Measurements from ENCODE around the gene GGACT.

The GGACT gene

GRCh38 chr13:100513171-100513570 lies 75.4 kb downstream of the GGACT start:
- no peak for DNase-seq (ENCODE audit: low spot score)

- DNase-seq (ENCODE audit: low spot score) = no peak
These were observed 76.2 kb downstream of the GGACT start for GRCh38 chr13:100512422-100512821.

- DNase-seq (ENCODE audit: low spot score) = no peak
These were observed 77.1 kb downstream of the GGACT start for GRCh38 chr13:100511466-100511865.

GRCh38 chr13:100510208-100510957 lies 78.2 kb downstream of the GGACT start:
- DNase-seq (ENCODE audit: low spot score) = no peak

- no peak for DNase-seq (ENCODE audit: low spot score)
These were observed 79.6 kb downstream of the GGACT start for GRCh38 chr13:100508996-100509395.

- no peak for DNase-seq (ENCODE audit: low spot score)
These were observed 80.1 kb downstream of the GGACT start for GRCh38 chr13:100508455-100508854.

- DNase-seq (ENCODE audit: low spot score) = peak; percentile 15
These were observed 81.8 kb downstream of the GGACT start for GRCh38 chr13:100506600-100507422.

- no peak for DNase-seq (ENCODE audit: low spot score)
These were observed 82.4 kb downstream of the GGACT start for GRCh38 chr13:100506154-100506553.

- no peak for DNase-seq (ENCODE audit: low spot score)
These were observed 85.0 kb downstream of the GGACT start for GRCh38 chr13:100503622-100504021.

GRCh38 chr13:100502446-100502845 lies 86.1 kb downstream of the GGACT start:
- no peak for DNase-seq (ENCODE audit: low spot score)

GRCh38 chr13:100497389-100497788 lies 91.2 kb downstream of the GGACT start:
- no peak for DNase-seq (ENCODE audit: low spot score)

GRCh38 chr13:100495455-100495854 lies 93.1 kb downstream of the GGACT start:
- no peak for DNase-seq (ENCODE audit: low spot score)

- no peak for DNase-seq (ENCODE audit: low spot score)
These were observed 95.2 kb downstream of the GGACT start for GRCh38 chr13:100493418-100493817.

- no peak for DNase-seq (ENCODE audit: low spot score)
These were observed 97.3 kb downstream of the GGACT start for GRCh38 chr13:100491164-100491842.

- DNase-seq (ENCODE audit: low spot score) = no peak
These were observed 97.9 kb downstream of the GGACT start for GRCh38 chr13:100490692-100491091.

- no peak for DNase-seq (ENCODE audit: low spot score)
These were observed 103.3 kb downstream of the GGACT start for GRCh38 chr13:100485265-100485664.

- no peak for DNase-seq (ENCODE audit: low spot score)
These were observed 103.9 kb downstream of the GGACT start for GRCh38 chr13:100484702-100485101.

- DNase-seq (ENCODE audit: low spot score) = no peak
These were observed 104.7 kb downstream of the GGACT start for GRCh38 chr13:100483841-100484381.

- DNase-seq (ENCODE audit: low spot score) = no peak
These were observed 105.5 kb downstream of the GGACT start for GRCh38 chr13:100483139-100483538.

GRCh38 chr13:100480676-100481075 lies 107.9 kb downstream of the GGACT start:
- DNase-seq (ENCODE audit: low spot score) = no peak
